Osteoblast (primary cell): Measurements from ENCODE around the gene DDI2. TPM values are rescaled to one million over a fixed set of nuclear protein-coding genes. Genes with fewer than 3 reads are reported as not detected.

Experiments
- DNase-seq: peaks from one replicate; pipeline ENCODE4 v3.0.0; 2011; ENCODE audit warnings: low spot score, mixed read lengths; ENCODE audit not compliant: insufficient read length; ENCODE audit errors: missing footprints
- H2AFZ ChIP-seq: 2 replicates; pipeline ENCODE4 v1.6.0; 2011; ENCODE audit warnings: mild to moderate bottlenecking, low read length
- H3K27ac ChIP-seq: 2 replicates; pipeline ENCODE4 v1.5.1; 2011; ENCODE audit warnings: mild to moderate bottlenecking, low read depth, low read length, moderate library complexity
- H3K27me3 ChIP-seq: 2 replicates; pipeline ENCODE4 v1.6.0; 2012; ENCODE audit warnings: mild to moderate bottlenecking, control low read depth, inconsistent platforms, low read length, moderate library complexity; ENCODE audit not compliant: insufficient read depth
- H3K36me3 ChIP-seq: 2 replicates; pipeline ENCODE4 v1.5.1; 2011; ENCODE audit warnings: mild to moderate bottlenecking, low read length, control low read depth, moderate library complexity; ENCODE audit not compliant: insufficient read depth
- H3K4me1 ChIP-seq: 2 replicates; pipeline ENCODE4 v1.5.1; 2011; ENCODE audit warnings: mild to moderate bottlenecking, low read length, control low read depth, moderate library complexity; ENCODE audit not compliant: insufficient read depth
- H3K4me2 ChIP-seq: 2 replicates; pipeline ENCODE4 v1.6.0; 2011; ENCODE audit warnings: mild to moderate bottlenecking, low read length; ENCODE audit not compliant: insufficient read depth
- H3K4me3 ChIP-seq: fragments of 200-600 bp; sonication (generic); 3 replicates; pipeline ENCODE4 v1.5.1; 2012; ENCODE audit warnings: mild to moderate bottlenecking, low read length, inconsistent platforms; ENCODE audit not compliant: insufficient read depth
- H3K79me2 ChIP-seq: 2 replicates; pipeline ENCODE4 v1.6.0; 2012; ENCODE audit warnings: mild to moderate bottlenecking, low read length, control low read depth, inconsistent platforms; ENCODE audit not compliant: insufficient read depth
- H3K9me3 ChIP-seq: 2 replicates; pipeline ENCODE4 v1.5.1; 2011; ENCODE audit warnings: low read depth, low read length, control low read depth
- H4K20me1 ChIP-seq: 2 replicates; pipeline ENCODE4 v1.6.0; 2012; ENCODE audit warnings: mild to moderate bottlenecking, low read length, control low read depth; ENCODE audit not compliant: insufficient read depth
- CTCF ChIP-seq: IDR thresholded peaks from 2 replicates; pipeline ENCODE4 v1.5.1; 2011; ENCODE audit warnings: mild to moderate bottlenecking, low read depth, low read length, moderate library complexity; ENCODE audit errors: extremely low read depth
- total RNA-seq: library from RNA; depleted of rRNA; stranded (reverse); fragments of >200 nt; gene quantifications from 2 replicates; pipeline ENCODE4 v1.2.3, GENCODE V29; 2012

The DDI2 gene
- 29.3 and 29.5 TPM in 2 replicates for total RNA-seq

GRCh38 chr1:15617173-15618076 is at the start of gene DDI2:
TSS of gene DDI2 (plus strand) at chr1:15617458. CDS start at chr1:15617671, 213 bp downstream.
- H3K36me3 ChIP-seq, result no peaks in the 10 kb centered on the region
- H3K79me2 ChIP-seq, result peaks cover 50% of the 10 kb centered on the region
- peaks cover 23% of the 10 kb centered on the region for H4K20me1 ChIP-seq
- H3K27me3 ChIP-seq, result no peaks in the 10 kb centered on the region
- TF ChIP-seq CTCF, result no peak
- peak within 1 kb of the TSS; percentile 97 for H3K4me3 ChIP-seq
- H2AFZ ChIP-seq, result peak within 1 kb of the TSS; percentile 94
- no peaks in the 10 kb centered on the region for H3K9me3 ChIP-seq
- H3K27ac ChIP-seq, result peak within 1 kb of the TSS; percentile 85
- H3K4me2 ChIP-seq, result peak within 1 kb of the TSS; percentile 98
- H3K4me1 ChIP-seq, result peaks cover 28% of the 10 kb centered on the region
- peak; percentile 99 for DNase-seq

- H3K27ac ChIP-seq, result no peak overlapping the region
- no peaks in the 10 kb centered on the region for H3K79me2 ChIP-seq
- peaks cover 7% of the 10 kb centered on the region for H3K4me1 ChIP-seq
- no peak for DNase-seq
- no peaks in the 10 kb centered on the region for H3K27me3 ChIP-seq
- H2AFZ ChIP-seq, result no peak overlapping the region
- H3K4me3 ChIP-seq, result no peak overlapping the region
- no peak overlapping the region for H3K4me2 ChIP-seq
- no peaks in the 10 kb centered on the region for H3K9me3 ChIP-seq
- no peaks in the 10 kb centered on the region for H4K20me1 ChIP-seq
- TF ChIP-seq CTCF, result no peak
- H3K36me3 ChIP-seq, result peaks cover 52% of the 10 kb centered on the region
These were observed 48.7 kb upstream of the DDI2 start for GRCh38 chr1:15568387-15569073.

GRCh38 chr1:15570861-15571260 is 46.4 kb upstream of the DDI2 start:
- H3K36me3 ChIP-seq, result peaks cover 43% of the 10 kb centered on the region
- H2AFZ ChIP-seq, result no peak overlapping the region
- no peaks in the 10 kb centered on the region for H3K27me3 ChIP-seq
- DNase-seq, result no peak
- H3K9me3 ChIP-seq, result no peaks in the 10 kb centered on the region
- no peak overlapping the region for H3K4me2 ChIP-seq
- H3K79me2 ChIP-seq, result no peaks in the 10 kb centered on the region
- H3K27ac ChIP-seq, result no peak overlapping the region
- TF ChIP-seq CTCF, result no peak
- H3K4me3 ChIP-seq, result no peak overlapping the region
- peaks cover 7% of the 10 kb centered on the region for H3K4me1 ChIP-seq
- no peaks in the 10 kb centered on the region for H4K20me1 ChIP-seq

GRCh38 chr1:15571266-15571665 is 46.0 kb upstream of the DDI2 start:
- DNase-seq, result no peak
- Histone ChIP-seq H3K9me3 (no peaks in the 10 kb centered on the region), H3K4me2 (no peak overlapping the region), H3K4me3 (no peak overlapping the region), H3K36me3 (peaks cover 39% of the 10 kb centered on the region), H3K4me1 (peaks cover 7% of the 10 kb centered on the region), H4K20me1 (no peaks in the 10 kb centered on the region), H3K79me2 (no peaks in the 10 kb centered on the region), H3K27ac (peak overlapping the region; percentile 42), H3K27me3 (no peaks in the 10 kb centered on the region), H2AFZ (no peak overlapping the region)
- no peak for TF ChIP-seq CTCF
